LoVo (cell line): Measurements from ENCODE around the gene MREG.
"Not testable (repeated sequence)": the region's sequence is repeated elsewhere in the genome, so short reads cannot be mapped to it uniquely, and the experiment has no call there.

ENCODE experiments used
- DNase-seq: peaks from one replicate; pipeline ENCODE4 v3.0.0-alpha.2; 2016; ENCODE audit warnings: low spot score

Gene MREG

GRCh38 chr2:216021768-216022565, 8.6 kb upstream of the MREG start:
- DNase-seq, result no peak

GRCh38 chr2:216018709-216019108, 5.4 kb upstream of the MREG start:
- DNase-seq, result no peak

DNA sequence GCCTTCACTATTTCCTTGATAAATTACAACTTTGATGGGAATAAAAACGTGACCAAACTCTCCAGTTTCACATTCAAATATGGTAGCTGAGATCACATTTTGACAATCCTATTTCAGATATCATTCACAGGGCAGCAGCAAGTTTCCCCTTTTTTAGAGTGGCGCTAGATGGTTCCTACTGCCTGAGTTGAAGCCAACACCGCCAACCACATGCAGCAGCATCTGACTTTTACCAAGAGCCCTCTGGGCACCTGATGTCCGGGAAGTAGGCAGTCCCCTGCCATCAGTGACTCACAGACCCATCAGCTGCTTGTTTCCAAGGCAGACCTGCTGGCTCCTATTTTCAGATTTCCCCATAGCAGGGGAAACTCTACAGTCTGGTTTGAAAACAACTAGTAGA, 4.0 kb upstream of the MREG start:
- no peak for DNase-seq

- DNase-seq, result no peak
Observed at GRCh38 chr2:216016581-216016980, 3.2 kb upstream of the MREG start.

- DNase-seq, result no peak
Observed at GRCh38 chr2:216015722-216016464, 2.5 kb upstream of the MREG start.

- no peak for DNase-seq
Observed at GRCh38 chr2:216014986-216015385, 1.6 kb upstream of the MREG start.

DNA sequence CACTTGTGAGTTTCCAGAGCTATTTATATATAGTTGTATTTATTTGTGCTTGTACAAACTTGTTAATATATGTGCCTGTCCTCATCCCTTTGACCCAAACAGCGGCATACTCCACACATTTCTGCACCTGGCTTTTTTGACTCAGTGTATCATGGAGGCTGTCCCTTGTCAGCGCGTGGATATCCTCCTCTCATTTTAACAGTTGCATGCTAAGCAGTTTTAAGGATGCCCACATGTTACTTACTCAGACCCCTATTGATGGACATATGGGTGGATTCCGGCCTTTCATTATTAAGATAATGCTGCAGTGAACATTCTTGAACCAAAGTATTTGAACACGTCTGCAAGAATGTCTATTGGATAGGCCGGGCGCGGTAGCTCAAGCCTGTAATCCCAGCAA, 655 bp upstream of the MREG start:
- no peak for DNase-seq

DNA sequence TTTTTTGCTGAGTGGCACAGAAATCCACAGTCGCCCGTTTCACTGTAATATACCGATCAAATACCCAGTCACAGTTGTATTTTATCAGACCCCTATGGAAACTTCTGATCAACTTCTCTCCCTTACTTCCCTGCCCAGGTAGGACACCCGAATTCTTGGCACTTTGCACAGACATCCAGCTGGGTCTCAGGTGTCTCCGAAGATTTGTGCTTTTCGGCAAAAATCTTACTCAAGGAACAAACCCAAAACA, 596 bp downstream of the MREG start:
- peak; percentile 6 for DNase-seq

DNA sequence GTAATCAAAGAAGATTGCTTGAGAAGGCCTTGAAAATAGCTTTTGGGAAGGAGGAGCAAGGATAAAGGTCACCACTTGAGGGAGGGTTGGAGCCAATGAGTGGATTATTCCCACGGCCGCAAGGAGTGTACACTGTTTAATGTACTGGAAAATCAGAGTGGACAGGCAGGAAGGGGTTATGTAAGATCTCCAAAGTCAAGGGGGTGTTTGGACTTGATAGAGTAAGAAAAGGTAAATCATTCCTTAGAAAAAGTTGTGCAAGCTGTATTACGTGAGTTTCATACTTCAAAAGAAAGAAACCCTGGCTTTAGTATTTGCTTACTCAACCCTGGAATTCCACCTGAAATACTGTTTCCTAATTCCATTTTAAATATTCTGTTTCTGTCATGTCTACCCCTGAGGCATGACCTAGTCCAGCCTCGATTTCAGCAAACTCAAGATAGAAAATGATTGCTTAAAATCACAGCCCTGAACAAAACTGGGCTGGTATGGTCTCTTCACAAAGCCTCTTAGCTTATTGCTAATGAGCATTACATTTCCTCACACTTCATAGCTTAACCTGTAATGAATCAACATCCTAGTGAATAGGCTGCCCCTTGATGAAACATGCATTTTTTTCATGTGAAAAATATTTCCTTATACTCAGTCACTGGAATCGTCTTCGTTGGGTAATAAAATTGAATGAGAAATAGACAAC, 1.1 kb downstream of the MREG start:
- peak; percentile 17 for DNase-seq

- DNase-seq, result not testable (repeated sequence)
Observed at GRCh38 chr2:216009215-216009614, 4.1 kb downstream of the MREG start.

DNA sequence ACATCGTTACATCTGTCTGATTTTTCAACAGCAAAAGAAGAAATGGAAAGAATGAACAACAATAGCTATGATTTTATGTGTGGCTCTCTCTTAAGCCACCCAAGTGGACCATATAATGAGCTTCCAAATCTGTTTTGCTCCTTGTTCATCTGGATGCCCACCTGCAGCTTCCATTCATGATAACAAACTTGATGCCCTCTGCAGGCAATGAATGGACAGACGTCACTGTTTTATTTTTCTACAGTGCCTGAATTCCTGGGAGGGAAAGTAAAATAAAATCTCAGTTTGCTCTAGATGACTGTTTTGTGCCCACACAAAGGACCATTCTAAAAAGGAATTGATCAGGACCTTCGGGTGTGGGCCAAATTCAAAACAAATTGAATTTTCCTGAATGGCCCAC, 5.0 kb downstream of the MREG start:
- DNase-seq, result no peak

- DNase-seq, result no peak
Observed at GRCh38 chr2:216006164-216006663, 7.1 kb downstream of the MREG start.

GRCh38 chr2:216004697-216005283, 8.6 kb downstream of the MREG start:
- no peak for DNase-seq

DNA sequence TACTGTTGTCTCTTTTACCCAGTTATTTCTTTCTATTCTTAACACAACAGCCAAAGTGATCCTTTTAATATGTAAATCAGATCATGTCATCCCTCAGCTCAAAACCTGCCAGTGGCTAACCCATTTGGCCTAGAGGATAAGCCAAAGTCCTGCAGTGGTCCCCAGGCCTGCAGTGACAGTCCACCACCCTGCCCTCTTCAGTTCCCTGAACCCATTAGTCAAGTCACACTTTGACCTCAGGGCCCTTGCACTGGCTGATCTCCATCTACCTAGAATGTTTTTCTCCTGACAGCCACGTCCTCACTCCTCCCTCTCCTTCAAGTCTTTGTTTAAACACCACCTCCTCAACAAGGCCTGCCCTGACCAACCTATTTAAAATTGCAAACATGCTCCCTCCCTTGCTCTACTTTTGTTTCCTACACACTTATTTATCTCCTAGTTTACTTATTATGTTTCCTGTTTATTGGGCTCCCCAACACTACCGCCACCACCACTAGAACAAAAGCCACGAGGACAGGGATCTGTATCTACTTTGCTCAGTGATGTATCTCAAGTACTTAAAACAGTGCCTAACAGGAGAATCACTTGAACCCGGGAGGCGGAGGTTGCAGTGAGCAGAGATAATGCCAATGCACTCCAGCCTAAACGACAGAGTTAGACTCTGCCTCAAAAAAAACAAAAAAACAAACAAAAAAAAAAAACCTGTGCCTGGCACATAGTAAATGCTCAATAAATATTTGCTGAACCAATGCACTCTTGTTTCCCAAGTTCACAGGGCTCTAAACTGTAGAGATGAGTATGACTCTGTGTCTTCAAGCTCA, 9.3 kb downstream of the MREG start:
- DNase-seq, result no peak

DNA sequence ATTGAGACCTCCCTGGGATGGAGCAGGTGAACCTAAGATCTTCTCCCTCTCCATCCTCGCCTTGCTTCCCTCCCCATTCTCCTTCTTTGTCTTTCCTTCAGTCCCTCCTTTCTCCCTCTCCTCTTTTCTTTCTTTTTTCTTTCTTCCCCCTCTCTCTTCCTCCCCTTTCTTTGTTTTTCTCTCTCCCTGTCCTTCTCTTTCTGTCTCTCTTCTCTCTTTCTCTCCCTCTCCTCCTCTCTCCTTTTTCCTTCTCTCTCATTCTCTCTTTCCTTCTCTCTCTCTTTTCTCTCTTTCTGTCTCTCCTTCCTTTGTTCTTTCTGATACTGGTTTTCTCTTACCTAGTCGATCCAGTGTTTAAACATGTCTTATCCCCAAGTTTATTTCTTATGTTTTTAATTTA, 10.7 kb downstream of the MREG start:
- DNase-seq, result no peak

GRCh38 chr2:216002101-216002678, 11.2 kb downstream of the MREG start:
- DNase-seq, result no peak

DNA sequence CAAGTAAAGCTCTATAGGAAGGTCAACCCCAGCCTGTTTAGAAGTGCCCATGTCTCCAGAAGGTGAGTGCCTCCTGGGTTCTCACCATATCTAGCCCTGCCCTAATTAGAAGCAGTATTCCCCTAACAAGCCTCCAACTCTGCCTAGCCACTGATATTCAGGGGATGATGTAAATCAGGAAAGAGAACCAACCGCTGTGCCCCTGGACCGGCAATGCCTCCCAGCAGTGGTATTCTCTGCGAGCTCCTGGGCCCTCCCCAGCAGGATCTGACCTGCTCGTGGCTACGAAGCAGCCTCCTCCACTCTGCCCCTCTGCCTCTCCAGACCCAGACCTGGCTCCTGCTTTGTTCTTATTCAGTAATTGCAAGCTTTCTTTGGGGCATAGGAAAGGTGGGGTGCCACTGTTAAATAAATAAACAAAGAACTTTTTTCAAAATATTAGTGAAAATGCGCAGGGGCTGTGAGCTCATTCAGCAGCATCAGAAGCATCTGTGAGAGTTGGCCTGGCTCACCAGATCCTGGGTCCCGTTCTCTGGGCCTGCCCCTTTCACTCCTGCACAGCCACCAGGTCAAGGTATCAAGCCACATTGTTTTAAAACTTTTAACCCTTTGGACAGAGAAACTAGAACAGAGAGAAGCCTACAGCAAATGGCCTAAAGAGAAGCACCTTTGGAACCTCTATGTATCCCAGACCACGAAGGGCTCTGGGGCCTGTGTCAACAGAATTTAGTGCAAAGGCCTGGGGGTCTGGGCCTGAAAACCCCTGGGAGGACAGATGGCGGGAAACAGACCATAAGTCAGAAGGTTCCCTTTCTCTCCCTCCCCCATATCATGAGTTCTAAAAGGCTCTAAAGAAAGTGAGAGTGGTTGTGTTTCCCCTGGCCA, 11.9 kb downstream of the MREG start:
- no peak for DNase-seq

GRCh38 chr2:215998636-215999035, 14.7 kb downstream of the MREG start:
- no peak for DNase-seq

- DNase-seq, result no peak
Observed at GRCh38 chr2:215997219-215997618, 16.1 kb downstream of the MREG start.

GRCh38 chr2:215994911-215995310, 18.4 kb downstream of the MREG start:
- DNase-seq, result no peak
